GM19455 (cell line): ENCODE results near the gene PPIL6.
"Not testable (repeated sequence)": the region's sequence is repeated elsewhere in the genome, so short reads cannot be mapped to it uniquely, and the experiment has no call there.

ENCODE experiments used
- ATAC-seq: cut with Tn5 transposase; IDR thresholded peaks from one replicate; pipeline ENCODE4 v1.9.1; 2021; ENCODE audit not compliant: unreplicated experiment

The PPIL6 gene

DNA sequence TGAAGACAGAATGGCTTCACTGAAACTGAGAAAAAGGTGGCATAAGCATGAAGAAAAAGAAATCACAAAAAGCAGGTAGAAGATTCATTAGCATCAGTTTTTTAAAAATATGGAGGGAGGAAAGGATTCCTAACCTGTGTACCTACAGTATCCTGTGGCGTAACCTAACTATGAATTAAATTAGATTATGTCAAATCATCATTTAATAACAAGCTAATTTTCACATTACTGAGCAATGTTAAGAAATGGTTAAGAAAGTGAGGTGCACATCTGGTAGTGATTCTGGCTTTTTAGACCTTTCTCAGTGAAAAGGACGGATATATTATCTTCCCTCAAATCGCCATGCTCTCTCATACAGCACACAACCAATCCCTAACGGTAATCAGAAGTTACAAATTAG is 70.7 kb downstream of the PPIL6 start:
- ATAC-seq = no peak

DNA sequence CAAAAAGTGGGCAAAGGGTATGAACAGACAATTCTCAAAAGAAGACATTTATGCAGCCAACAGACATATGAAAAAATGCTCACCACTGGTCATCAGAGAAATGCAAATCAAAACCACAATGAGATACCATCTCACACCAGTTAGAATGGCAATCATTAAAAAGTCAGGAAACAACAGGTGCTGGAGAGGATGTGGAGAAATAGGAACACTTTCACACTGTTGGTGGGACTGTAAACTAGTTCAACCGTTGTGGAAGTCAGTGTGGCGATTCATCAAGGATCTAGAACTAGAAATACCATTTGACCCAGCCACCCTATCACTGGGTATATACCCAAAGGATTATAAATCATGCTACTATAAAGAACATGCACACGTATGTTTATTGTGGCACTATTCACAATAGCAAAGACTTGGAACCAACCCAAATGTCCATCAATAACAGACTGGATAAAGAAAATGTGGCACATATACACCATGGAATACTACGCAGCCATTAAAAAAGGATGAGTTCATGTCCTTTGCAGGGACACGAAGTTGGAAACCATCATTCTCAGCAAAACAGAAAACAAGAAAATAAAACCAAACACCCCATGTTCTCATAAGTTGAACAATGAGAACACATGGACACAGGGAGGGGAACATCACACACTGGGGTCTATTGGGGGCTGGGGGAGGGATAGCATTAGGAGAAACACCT is 75.9 kb downstream of the PPIL6 start:
- not testable (repeated sequence) for ATAC-seq

DNA sequence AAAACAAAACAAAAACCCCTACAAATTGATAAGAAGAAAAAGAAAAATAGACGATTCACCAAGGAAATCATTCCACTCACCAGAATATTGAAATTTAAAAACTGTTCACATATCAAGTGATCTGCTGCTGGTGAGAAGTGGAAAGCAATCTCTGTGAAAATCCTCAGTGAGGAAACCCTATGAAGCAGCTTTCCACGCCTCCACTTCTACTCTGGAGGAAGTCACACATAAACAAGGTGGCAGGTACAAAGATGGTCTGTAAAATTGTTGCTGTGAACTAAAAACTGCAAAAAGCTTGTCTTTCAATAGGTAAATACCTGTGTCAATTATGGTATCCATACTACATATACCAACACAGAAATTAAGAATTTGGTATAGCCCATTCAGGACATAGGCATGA is 76.7 kb downstream of the PPIL6 start:
- no peak for ATAC-seq

DNA sequence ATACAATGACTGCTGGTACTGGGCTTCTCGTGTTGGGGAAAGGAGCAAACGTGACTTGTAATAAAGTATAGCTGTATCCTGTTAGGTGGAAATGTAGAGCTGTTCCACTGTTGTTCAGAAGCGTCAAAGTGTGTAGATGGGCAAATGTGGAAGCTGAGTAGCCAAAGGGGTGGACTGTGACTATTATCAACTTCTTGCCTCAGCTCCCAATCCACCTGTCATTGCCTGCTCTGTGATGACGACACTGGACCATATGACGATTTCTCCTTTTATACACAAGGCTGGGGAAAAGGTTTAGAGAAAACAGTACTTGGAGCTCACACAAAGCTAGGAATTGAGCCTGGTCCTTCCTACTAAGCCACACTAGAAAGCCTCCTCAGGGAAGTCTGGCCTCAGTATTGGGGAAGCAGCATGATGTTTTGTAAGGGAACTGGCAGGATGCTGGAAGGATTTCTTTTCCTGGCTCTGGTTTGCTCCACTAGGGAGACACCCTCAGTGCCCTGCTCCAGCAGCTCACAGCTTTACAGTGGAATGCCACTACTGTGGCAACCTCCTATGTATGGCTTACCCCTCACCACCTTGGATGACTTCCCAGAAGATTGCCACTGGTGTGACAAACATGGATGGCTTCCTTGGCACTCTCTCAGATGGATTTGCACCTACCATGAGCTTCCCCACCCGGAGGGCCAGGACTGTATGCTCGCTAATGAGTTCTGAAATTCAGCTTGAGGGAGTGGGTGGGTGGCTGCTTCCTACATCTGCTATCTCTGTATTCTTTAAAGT is 78.1 kb downstream of the PPIL6 start:
- no peak for ATAC-seq

DNA sequence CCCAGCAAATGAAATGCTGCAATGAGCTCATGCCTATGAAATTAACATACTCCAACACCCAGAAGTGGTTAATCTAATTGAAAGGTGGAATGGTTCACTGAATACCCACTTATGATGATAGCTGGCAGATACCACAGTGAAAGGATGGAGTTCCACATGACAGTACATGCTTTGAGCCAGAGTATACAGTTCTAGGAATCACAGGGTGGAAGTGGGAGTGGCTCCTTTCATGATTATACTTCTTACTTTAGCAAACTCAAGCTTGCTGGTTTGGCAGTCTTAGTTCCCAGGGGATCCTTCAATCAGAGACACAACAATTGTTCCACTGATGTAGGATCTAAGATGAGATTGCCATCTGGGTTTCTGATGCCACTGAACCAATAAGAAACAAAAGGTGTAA is 79.6 kb downstream of the PPIL6 start:
- no peak for ATAC-seq

DNA sequence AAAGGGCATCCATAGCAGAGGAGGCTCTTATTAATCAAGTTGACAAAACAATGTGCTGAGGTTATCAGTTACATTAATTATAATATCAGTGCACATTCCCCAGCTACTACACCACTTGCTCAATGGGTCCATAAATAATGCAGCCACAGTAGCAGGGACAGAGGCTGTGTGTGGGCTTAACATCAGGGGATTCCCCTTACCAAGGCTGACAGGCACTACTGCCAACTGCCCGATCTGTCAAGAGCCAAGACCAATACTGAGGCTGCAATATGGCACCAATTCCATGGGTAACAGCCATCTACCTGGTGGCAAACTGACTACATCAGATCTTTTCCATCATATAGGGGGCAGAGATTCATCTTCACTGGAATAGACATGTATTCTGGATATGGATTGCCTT is 80.1 kb downstream of the PPIL6 start:
- ATAC-seq = no peak

DNA sequence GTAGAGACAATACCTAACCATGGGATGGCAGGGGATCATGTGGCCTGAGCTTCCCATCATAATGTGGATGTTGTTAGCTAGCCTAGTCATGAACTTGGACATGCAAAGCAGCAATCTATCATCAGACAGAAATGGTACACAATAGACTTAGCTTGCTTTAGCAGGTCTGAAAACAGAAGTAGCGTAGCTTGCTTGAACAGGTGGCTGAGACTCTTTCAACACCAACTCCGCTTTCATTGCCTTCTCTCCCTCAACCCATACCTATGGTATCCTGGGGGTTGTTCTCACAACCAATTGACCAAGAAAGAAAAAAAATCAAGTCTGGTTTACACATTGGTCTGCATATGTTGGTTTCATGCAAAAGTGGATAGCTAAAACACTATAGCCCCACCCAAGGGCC is 81.2 kb downstream of the PPIL6 start:
- ATAC-seq = no peak

DNA sequence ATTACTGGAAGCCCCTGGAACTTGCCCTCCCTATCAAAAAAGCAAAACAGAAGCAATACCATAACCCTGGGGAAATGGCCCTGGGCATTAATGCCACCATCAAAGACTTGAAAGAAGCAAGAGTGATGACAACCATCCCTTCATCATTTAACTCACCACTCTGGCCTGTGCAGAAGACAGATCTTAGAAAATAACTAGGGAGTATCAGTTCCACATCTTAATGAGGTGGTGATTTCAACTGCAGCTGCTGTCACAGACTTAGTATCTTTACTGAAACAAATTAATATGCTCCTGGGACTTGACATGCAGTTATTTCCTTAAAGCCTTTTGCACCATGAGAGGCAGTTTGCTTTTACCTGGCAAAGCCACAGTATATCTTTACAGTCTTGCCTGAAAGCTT is 82.2 kb downstream of the PPIL6 start:
- ATAC-seq = no peak

DNA sequence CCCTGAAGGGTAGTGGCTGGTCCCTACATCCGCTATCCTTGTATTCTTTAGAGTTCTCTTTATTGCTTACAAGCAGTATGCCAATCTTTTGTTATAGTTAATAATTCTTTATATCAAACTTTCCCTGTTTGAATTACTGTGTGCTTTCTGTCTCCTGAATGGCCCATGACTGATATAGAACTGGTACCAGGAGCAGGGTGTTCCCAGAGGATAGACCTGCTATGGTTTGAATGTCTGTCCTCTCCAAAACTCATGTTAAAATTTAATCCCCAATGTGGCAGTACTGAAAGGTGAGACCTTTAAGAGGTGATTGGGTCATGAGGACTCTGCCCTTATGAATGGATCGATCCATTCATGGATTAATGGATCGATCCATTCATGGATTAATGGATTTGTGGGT is 84.2 kb downstream of the PPIL6 start:
- ATAC-seq = no peak

DNA sequence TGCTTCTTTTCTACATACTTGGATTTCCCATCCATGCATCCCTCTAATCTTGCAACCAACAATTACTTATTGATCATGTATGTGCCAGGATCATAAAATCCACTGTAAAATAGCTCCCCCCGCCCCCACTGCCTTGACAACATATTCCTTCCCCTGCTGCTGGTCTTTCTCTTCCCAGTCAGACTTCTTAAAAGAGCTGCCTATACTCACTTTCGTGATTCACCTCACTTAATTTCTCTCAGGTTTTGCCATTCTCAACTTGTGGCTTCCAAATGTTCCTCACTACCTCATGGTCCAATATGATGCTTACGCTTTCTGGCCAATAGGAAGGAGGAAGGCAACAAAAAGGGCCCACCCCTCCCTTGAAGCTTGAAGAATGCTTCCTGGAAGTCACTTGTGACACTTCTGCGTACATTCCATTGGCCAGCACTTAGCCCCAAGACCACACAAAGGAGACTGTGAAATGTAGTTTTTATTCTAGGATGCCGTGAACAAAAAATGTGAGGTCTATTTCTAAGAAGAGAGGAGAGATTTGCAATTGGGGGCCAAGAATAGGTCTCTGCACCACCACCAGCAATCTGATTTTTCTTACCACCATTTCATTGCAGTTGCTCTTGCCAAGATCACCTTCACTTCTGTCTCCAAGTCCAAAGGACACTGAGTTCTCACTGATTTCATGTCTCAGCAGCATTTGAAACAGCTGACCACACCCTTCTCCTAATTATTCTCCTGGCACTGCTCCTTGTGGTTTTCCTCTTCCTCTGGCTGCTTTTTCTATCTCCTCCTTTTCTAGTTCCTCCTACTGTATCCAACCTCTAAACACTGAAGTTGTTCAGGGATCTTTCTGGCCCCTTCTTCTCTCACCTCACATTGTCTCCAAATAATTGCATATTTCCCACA is 88.9 kb downstream of the PPIL6 start:
- no peak for ATAC-seq

DNA sequence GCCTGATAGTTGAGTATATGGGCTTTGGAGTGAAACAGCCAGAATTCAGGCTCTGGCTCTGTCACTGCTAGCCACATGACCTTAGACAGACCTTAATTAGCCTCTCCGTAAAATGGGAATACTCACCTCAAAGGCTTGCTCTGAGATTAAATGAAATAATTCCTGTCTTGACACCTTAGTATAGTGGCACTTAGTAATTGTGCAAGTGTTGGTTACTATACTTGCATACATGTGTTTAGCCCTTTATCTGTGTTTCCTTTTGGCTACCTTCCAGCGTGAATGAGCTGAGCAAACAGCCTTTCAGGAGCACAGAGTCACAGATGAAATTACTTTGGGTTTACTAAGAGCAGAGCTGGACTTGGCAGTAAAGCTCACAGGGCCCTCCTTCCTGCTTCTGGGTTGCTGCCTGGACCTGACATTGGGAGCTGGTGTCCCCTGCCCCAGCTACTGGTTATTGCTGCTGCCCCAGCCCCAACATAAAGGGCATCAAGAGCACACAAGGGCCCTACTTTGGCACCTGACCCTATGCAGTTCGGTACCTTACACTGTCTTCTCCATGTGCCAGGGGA is 90.9 kb downstream of the PPIL6 start:
- ATAC-seq = no peak

DNA sequence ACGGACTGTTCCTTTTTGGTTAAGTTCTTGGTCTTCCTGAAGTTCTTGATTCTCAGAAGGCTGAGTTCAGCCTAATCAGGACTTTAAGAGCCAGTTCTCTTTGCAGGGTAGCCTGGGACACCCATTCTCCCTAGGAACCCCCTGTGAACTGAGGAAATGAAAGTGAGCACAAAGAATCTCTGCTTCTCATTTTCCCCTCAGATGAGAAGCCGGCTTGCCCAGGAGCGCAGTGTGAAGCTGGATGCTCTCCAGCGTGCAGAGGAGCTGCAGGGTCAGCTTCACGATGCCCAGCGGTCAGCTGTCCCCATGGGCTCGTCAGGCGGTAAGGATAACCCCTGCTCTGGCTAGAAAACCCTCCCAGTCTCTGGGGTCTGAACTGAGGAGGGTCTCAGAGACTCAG is 92.2 kb downstream of the PPIL6 start:
- no peak for ATAC-seq

DNA sequence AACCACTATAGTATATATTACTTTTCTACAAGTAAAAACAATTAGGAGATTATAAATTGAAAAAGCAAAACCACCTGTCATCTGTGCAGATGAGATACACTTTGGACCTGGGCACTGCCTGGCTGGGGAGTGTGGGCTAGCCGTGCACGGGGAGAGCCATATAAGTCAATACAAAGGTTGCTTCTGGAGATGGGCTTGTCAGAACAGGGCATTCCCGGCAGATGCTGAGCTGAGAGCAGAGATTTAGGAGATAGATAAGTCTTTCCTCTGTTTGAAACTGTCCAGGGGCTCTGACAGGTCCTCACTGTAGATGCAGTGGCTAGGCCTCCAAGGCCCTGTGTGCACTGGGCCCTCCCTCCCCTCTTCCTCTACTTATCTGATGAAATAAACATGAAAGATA is 92.6 kb downstream of the PPIL6 start:
- ATAC-seq = no peak

DNA sequence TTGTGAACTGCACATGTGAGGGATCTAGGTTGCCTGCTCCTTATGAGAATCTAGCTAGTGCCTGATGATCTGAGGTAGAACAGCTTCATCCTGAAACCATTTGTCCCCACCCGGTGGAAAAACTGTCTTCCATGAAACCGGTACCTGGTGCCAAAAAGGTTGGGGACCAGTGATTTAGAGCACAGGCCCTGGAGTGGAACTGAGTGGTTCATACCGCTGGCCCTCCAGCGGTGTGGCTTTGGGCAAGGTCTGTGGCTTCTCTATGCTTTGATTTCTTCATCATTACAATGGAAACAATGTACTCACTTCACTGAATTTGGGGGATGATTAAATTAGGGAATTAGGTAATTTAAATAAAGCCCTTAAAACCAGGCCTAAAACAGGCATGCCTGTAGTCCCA is 94.4 kb downstream of the PPIL6 start:
- no peak for ATAC-seq

DNA sequence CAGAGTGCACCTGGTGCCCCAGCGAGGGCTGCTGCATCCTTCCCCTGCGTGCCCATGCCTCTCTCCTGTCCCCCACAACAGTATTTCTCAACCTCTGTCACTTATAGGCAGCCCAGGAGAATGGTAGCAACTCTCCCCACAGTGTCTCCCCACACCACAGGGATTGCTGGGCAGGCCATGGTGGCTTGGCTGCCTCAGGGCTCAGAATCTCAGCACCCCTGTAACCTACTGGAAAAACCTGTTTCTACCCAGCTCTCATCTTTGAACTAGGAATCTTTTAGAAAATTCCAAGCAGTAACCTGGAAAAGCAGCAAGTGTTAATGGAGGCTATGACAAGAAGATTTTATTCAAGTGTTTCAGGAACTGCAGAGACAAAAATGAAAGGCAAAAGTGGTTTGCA is 96.2 kb downstream of the PPIL6 start:
- no peak for ATAC-seq

DNA sequence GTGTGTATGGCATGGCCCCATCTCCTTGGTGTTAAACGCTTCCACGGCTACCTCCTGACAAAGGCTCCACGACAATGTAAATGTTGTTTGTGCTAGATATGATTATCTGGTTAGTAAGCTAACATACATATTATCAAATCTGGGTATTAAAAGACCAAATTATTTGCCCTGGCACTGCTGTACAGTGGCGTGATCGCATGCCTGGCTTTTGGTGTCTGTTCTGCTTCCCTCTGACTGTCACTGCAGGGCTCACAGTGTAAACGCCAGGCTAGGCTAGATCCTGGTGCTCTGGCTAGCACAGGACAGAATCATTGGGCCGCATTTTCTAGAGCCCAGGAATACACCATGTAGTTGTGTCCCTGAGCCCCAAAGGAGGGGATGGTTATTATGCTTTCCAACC is 96.9 kb downstream of the PPIL6 start:
- no peak for ATAC-seq

DNA sequence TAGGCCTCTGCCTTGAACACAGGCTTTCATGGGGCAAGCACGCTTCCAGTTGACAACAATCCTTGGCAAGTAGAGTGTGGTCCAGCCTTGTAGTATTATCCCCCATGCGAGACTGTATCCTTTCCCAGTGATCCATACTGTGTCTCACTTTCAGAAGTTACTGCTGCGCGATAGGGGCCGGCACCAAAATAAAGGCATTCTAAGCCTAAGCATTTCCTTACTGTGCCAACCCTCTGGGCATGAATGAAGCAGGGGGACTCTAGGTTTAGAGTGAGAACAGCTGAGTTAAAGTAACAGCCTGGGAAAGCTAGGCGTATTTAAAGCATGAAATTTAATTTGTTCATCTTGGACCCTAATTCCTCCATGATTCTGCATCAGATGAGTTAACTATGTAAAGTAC is 97.5 kb downstream of the PPIL6 start:
- no peak for ATAC-seq

DNA sequence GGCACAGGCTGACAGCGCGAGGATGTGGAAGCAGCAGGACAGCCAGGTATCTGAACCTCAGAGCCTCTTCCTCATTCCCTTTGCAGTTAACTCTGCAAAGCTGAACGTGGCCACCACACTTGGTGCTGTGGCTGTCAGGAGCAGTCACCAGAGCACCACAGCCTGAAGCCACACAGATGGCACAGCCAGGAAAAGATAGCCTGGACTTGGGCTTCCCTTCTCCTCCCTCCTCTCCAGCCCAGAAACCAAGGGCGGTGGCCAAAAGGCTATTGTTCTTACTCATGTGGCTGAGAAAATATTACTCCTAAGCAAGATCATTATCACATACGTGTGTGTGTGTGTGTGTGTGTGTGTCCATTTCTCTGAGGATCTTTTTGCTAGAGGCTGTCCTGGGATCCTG is 97.9 kb downstream of the PPIL6 start:
- ATAC-seq = no peak

DNA sequence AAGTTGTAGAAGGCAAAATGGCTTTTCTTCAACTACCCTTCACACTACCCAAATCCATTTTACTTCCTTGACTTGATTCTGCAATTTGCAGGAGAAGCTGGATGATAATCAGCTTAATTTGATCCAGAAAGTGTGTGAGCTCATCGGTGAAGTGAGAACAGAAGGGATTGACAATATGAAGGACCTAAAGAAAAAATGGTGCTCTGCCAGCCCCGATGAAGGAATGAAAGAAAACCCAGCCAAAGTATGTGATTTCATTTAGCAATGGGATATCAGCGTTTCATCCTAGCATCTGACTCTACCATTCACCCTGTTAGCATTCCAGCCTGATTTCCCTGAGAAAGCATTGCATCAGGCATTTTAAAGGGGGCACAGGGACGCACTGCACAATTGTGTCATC is 99.6 kb downstream of the PPIL6 start:
- no peak for ATAC-seq
